ENCODE measurements around the gene SIRT1. TPM values are rescaled to one million over a fixed set of nuclear protein-coding genes. Genes with fewer than 3 reads are reported as not detected.

SIRT1 gene
- total RNA-seq, 1 experiment from 2014 or later = 29.0 TPM

GRCh38 chr10:67923551-67923950 is 39.1 kb downstream of the SIRT1 start:
- H3K27ac ChIP-seq (ENCODE audit: low read length) = no peak overlapping the region
- no peak overlapping the region for H3K4me3 ChIP-seq (ENCODE audit: low read length)
- no peaks in the 10 kb centered on the region for H3K4me1 ChIP-seq (ENCODE audit: low read length)
- H3K4me2 ChIP-seq (ENCODE audit: low read depth, low read length, poor library complexity, severe bottlenecking) = no peak overlapping the region
- no peaks in the 10 kb centered on the region for H3K9me3 ChIP-seq (ENCODE audit: low read length)
- peaks cover 33% of the 10 kb centered on the region for H3K36me3 ChIP-seq (ENCODE audit: insufficient read depth, low read length)
- no peaks in the 10 kb centered on the region for H3K27me3 ChIP-seq (ENCODE audit: low read length)
- H3K9ac ChIP-seq (ENCODE audit: low read length) = no peak overlapping the region
- H3K79me2 ChIP-seq (ENCODE audit: low read length) = no peaks in the 10 kb centered on the region
- no peaks in the 10 kb centered on the region for H4K20me1 ChIP-seq (ENCODE audit: insufficient read depth, low read depth, low read length)
- H2AFZ ChIP-seq (ENCODE audit: low read length) = no peak overlapping the region
- H3K9me2 ChIP-seq (replicated peaks; ENCODE audit: insufficient read depth, low read length) = no peaks in the 10 kb centered on the region
- no peak for DNase-seq

GRCh38 chr10:67924136-67924535 is 39.7 kb downstream of the SIRT1 start:
- no peaks in the 10 kb centered on the region for H3K9me3 ChIP-seq (ENCODE audit: low read length)
- no peak overlapping the region for H3K4me2 ChIP-seq (ENCODE audit: low read depth, low read length, poor library complexity, severe bottlenecking)
- H3K4me1 ChIP-seq (ENCODE audit: low read length) = no peaks in the 10 kb centered on the region
- H3K27me3 ChIP-seq (ENCODE audit: low read length) = no peaks in the 10 kb centered on the region
- no peaks in the 10 kb centered on the region for H3K79me2 ChIP-seq (ENCODE audit: low read length)
- peaks cover 32% of the 10 kb centered on the region for H3K36me3 ChIP-seq (ENCODE audit: insufficient read depth, low read length)
- H3K27ac ChIP-seq (ENCODE audit: low read length) = no peak overlapping the region
- no peak for DNase-seq
- H3K4me3 ChIP-seq (ENCODE audit: low read length) = no peak overlapping the region
- H3K9ac ChIP-seq (ENCODE audit: low read length) = no peak overlapping the region
- H3K9me2 ChIP-seq (replicated peaks; ENCODE audit: insufficient read depth, low read length) = no peaks in the 10 kb centered on the region
- H4K20me1 ChIP-seq (ENCODE audit: insufficient read depth, low read depth, low read length) = no peaks in the 10 kb centered on the region
- H2AFZ ChIP-seq (ENCODE audit: low read length) = no peak overlapping the region

- Histone ChIP-seq H3K9me2 (replicated peaks; ENCODE audit: insufficient read depth, low read length) (no peaks in the 10 kb centered on the region), H3K9me3 (ENCODE audit: low read length) (no peaks in the 10 kb centered on the region), H3K9ac (ENCODE audit: low read length) (no peak overlapping the region), H3K27me3 (ENCODE audit: low read length) (no peaks in the 10 kb centered on the region), H3K4me1 (ENCODE audit: low read length) (no peaks in the 10 kb centered on the region), H2AFZ (ENCODE audit: low read length) (no peak overlapping the region), H3K4me3 (ENCODE audit: low read length) (no peak overlapping the region), H3K79me2 (ENCODE audit: low read length) (no peaks in the 10 kb centered on the region), H4K20me1 (ENCODE audit: insufficient read depth, low read depth, low read length) (no peaks in the 10 kb centered on the region), H3K36me3 (ENCODE audit: insufficient read depth, low read length) (peaks cover 34% of the 10 kb centered on the region), H3K4me2 (ENCODE audit: low read depth, low read length, poor library complexity, severe bottlenecking) (no peak overlapping the region), H3K27ac (ENCODE audit: low read length) (no peak overlapping the region)
- DNase-seq = no peak
Measured at GRCh38 chr10:67925449-67926005, 41.1 kb downstream of the SIRT1 start.

GRCh38 chr10:67926951-67927350 is 42.5 kb downstream of the SIRT1 start:
- DNase-seq = no peak
- peaks cover 35% of the 10 kb centered on the region for H3K36me3 ChIP-seq (ENCODE audit: insufficient read depth, low read length)
- no peaks in the 10 kb centered on the region for H4K20me1 ChIP-seq (ENCODE audit: insufficient read depth, low read depth, low read length)
- no peaks in the 10 kb centered on the region for H3K9me3 ChIP-seq (ENCODE audit: low read length)
- H3K9ac ChIP-seq (ENCODE audit: low read length) = no peak overlapping the region
- H3K27me3 ChIP-seq (ENCODE audit: low read length) = no peaks in the 10 kb centered on the region
- H3K27ac ChIP-seq (ENCODE audit: low read length) = no peak overlapping the region
- H2AFZ ChIP-seq (ENCODE audit: low read length) = no peak overlapping the region
- H3K9me2 ChIP-seq (replicated peaks; ENCODE audit: insufficient read depth, low read length) = no peaks in the 10 kb centered on the region
- H3K4me3 ChIP-seq (ENCODE audit: low read length) = no peak overlapping the region
- H3K4me1 ChIP-seq (ENCODE audit: low read length) = no peaks in the 10 kb centered on the region
- no peaks in the 10 kb centered on the region for H3K79me2 ChIP-seq (ENCODE audit: low read length)
- no peak overlapping the region for H3K4me2 ChIP-seq (ENCODE audit: low read depth, low read length, poor library complexity, severe bottlenecking)

GRCh38 chr10:67933199-67933598 is 48.7 kb downstream of the SIRT1 start:
- Histone ChIP-seq H3K9me3 (ENCODE audit: low read length) (no peaks in the 10 kb centered on the region), H3K9me2 (replicated peaks; ENCODE audit: insufficient read depth, low read length) (no peaks in the 10 kb centered on the region), H3K4me2 (ENCODE audit: low read depth, low read length, poor library complexity, severe bottlenecking) (no peak overlapping the region), H3K27me3 (ENCODE audit: low read length) (no peaks in the 10 kb centered on the region), H3K4me3 (ENCODE audit: low read length) (no peak overlapping the region), H2AFZ (ENCODE audit: low read length) (no peak overlapping the region), H3K27ac (ENCODE audit: low read length) (no peak overlapping the region), H3K4me1 (ENCODE audit: low read length) (no peaks in the 10 kb centered on the region), H3K9ac (ENCODE audit: low read length) (no peak overlapping the region), H3K36me3 (ENCODE audit: insufficient read depth, low read length) (peaks cover 28% of the 10 kb centered on the region; the same call in 1 of the 2 replicates), H4K20me1 (ENCODE audit: insufficient read depth, low read depth, low read length) (no peaks in the 10 kb centered on the region), H3K79me2 (ENCODE audit: low read length) (0 out of 2 replicates have a peak, but pooled peaks cover 4% of the 10 kb centered on the region)
- no peak for DNase-seq

GRCh38 chr10:67934336-67934735 is 49.9 kb downstream of the SIRT1 start:
- no peak overlapping the region for H3K4me3 ChIP-seq (ENCODE audit: low read length)
- H3K79me2 ChIP-seq (ENCODE audit: low read length) = 0 out of 2 replicates have a peak, but pooled peaks cover 4% of the 10 kb centered on the region
- H3K27ac ChIP-seq (ENCODE audit: low read length) = no peak overlapping the region
- H3K4me2 ChIP-seq (ENCODE audit: low read depth, low read length, poor library complexity, severe bottlenecking) = no peak overlapping the region
- no peaks in the 10 kb centered on the region for H3K4me1 ChIP-seq (ENCODE audit: low read length)
- peaks cover 31% of the 10 kb centered on the region for H3K36me3 ChIP-seq (ENCODE audit: insufficient read depth, low read length)
- H3K9ac ChIP-seq (ENCODE audit: low read length) = no peak overlapping the region
- DNase-seq = no peak
- no peaks in the 10 kb centered on the region for H3K9me2 ChIP-seq (replicated peaks; ENCODE audit: insufficient read depth, low read length)
- H4K20me1 ChIP-seq (ENCODE audit: insufficient read depth, low read depth, low read length) = no peaks in the 10 kb centered on the region
- H3K9me3 ChIP-seq (ENCODE audit: low read length) = no peaks in the 10 kb centered on the region
- no peaks in the 10 kb centered on the region for H3K27me3 ChIP-seq (ENCODE audit: low read length)
- no peak overlapping the region for H2AFZ ChIP-seq (ENCODE audit: low read length)

- DNase-seq = no peak
- H3K27me3 ChIP-seq (ENCODE audit: low read length) = no peaks in the 10 kb centered on the region
- 0 out of 2 replicates have a peak, but pooled peaks cover 4% of the 10 kb centered on the region for H3K79me2 ChIP-seq (ENCODE audit: low read length)
- H3K4me1 ChIP-seq (ENCODE audit: low read length) = no peaks in the 10 kb centered on the region
- H3K4me2 ChIP-seq (ENCODE audit: low read depth, low read length, poor library complexity, severe bottlenecking) = no peak overlapping the region
- H3K9me3 ChIP-seq (ENCODE audit: low read length) = no peaks in the 10 kb centered on the region
- no peak overlapping the region for H2AFZ ChIP-seq (ENCODE audit: low read length)
- H4K20me1 ChIP-seq (ENCODE audit: insufficient read depth, low read depth, low read length) = no peaks in the 10 kb centered on the region
- no peak overlapping the region for H3K27ac ChIP-seq (ENCODE audit: low read length)
- no peak overlapping the region for H3K9ac ChIP-seq (ENCODE audit: low read length)
- no peaks in the 10 kb centered on the region for H3K9me2 ChIP-seq (replicated peaks; ENCODE audit: insufficient read depth, low read length)
- peaks cover 31% of the 10 kb centered on the region for H3K36me3 ChIP-seq (ENCODE audit: insufficient read depth, low read length)
- no peak overlapping the region for H3K4me3 ChIP-seq (ENCODE audit: low read length)
Measured at GRCh38 chr10:67935223-67935622, 50.8 kb downstream of the SIRT1 start.

GRCh38 chr10:67936416-67936815 is 52.0 kb downstream of the SIRT1 start:
- H3K27ac ChIP-seq (ENCODE audit: low read length) = no peak overlapping the region
- no peaks in the 10 kb centered on the region for H3K4me1 ChIP-seq (ENCODE audit: low read length)
- H3K9me3 ChIP-seq (ENCODE audit: low read length) = no peaks in the 10 kb centered on the region
- no peak overlapping the region for H3K4me2 ChIP-seq (ENCODE audit: low read depth, low read length, poor library complexity, severe bottlenecking)
- no peak for DNase-seq
- no peaks in the 10 kb centered on the region for H3K27me3 ChIP-seq (ENCODE audit: low read length)
- H2AFZ ChIP-seq (ENCODE audit: low read length) = no peak overlapping the region
- H3K4me3 ChIP-seq (ENCODE audit: low read length) = no peak overlapping the region
- no peaks in the 10 kb centered on the region for H4K20me1 ChIP-seq (ENCODE audit: insufficient read depth, low read depth, low read length)
- H3K36me3 ChIP-seq (ENCODE audit: insufficient read depth, low read length) = peaks cover 32% of the 10 kb centered on the region
- no peaks in the 10 kb centered on the region for H3K9me2 ChIP-seq (replicated peaks; ENCODE audit: insufficient read depth, low read length)
- 0 out of 2 replicates have a peak, but pooled peaks cover 4% of the 10 kb centered on the region for H3K79me2 ChIP-seq (ENCODE audit: low read length)
- no peak overlapping the region for H3K9ac ChIP-seq (ENCODE audit: low read length)

Data from Karpas-422 (cell line).